ENCODE results near the gene HPS4.
A peak's percentile ranks its signal among the peaks of the same experiment; 100 is the strongest.

HPS4 gene

DNA sequence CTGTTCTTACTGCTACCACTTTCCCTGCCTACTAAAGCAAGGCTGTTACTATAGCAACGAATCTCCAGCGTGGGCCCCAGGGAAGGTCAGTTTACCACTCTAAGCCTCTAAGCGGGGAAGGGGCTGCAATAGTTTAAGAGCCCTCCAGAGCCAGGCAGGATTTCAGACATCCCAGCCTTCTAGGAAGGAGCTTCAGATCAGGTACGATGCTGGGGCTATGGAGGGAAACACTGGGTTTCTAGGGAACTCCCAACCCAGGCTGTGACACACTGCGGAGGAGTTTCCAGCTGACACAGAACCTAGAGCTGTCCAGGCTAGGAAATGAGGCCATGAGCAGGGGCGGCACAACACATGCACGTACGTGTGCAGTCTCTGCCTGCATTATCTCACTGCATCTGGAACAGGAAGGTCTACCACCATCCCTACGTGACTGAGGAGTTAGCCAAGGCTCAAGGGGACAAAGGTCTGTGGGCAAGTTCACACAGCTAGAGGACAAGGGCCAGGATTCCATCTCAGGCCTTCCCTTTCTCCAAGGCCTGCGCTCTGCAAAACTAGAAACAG lies 20.4 kb downstream of the HPS4 start:
- DNase-seq = no peak

DNA sequence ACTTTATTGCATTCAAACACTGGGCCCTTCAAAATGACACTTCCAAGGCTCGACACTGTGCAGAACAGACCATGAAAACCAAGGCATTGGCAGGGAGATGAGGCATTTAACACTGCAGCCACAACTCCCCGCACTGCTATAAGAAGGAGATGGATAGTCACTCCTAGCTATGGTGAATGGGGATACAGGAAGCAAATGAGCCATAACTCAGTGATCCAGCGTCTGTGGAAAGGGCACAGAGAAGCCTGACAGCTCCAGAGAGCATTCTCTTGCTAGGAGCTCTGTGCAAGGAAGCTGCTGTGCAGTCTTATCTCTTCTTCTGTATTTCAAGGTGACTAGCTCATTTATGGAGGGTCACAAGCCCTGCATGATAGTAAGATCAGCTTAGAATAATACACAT lies 20.9 kb downstream of the HPS4 start:
- DNase-seq = no peak

DNA sequence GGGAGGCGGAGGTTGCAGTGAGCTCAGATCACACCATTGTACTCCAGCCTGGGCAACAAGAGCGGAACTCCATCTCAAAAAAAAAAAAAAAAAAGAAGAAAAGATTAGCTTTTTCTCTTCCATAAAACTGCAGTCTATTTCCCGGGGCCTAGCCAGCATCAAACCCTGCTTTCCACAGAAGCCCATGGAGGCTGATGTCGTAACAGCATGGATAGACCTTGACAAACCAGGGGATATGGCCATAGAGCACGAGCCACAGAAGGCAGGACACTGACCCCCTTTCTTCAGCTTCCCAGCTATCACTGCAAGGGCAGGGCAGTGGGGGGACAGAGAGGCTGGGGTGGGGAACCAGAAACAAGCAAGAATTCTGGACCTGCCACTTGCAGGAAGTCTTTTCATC lies 21.5 kb downstream of the HPS4 start:
- DNase-seq = no peak

DNA sequence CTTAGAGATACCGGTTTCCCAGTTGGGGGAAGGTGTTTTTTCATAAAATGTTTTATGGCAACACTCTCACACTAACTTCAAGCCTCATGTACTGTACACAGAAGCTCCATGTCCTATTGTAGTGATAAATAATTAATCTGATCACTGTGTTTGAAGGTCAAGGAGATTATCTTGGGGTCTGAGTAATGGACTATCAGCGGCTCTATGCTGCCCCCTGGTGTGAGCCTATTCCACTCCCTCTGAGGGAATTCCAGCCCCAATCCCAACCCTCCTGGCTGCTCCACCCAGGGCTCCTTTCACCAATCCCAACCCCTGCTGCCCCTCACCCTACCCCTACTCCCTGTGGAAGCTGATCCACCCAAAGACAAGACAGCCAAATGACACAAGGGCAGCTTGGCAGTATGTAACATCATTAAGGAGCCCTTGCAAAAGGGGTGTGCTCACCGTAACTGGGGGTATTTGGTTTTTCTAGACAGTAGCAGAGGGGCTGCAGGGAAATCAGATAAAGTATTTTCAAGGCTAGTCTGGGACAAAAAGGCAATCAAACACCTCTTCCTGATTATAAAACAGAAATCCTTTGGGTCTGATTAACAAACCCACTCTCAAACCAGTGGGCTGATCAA lies 22.3 kb downstream of the HPS4 start:
- peak; percentile 24 to 33 for DNase-seq

GRCh38 chr22:26460202-26460601 lies 23.4 kb downstream of the HPS4 start:
- DNase-seq = no peak

DNA sequence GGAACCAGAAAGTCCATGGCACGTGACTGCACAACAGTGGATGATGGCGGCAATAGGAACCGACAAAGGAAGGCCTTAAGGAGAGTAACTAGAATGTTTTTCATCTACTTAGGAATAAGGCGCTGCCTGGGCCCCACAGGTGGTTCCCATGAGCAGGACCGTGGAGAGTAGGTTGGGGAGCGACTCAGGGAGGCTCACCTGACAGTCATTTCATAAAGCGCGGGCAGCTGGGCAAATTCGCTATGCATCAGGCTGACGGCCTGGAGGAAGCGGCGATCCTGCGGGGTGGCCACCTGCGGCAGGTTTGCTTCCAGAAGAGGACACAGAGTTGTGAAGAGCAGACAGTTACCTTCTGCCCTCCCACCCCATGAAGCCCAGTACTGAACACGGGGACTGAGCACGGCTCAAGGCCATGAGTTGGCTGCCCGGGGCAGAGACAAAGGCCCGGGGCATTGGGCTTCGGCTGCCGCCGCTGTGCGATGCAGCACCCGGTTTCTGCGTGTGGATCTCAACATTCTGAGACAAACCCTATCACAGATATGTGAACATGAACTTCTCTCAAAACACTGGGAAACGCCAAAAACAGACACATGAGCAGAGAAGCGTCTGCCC lies 25.8 kb downstream of the HPS4 start:
- DNase-seq = no peak

GRCh38 chr22:26453812-26454500 lies 29.6 kb downstream of the HPS4 start:
- DNase-seq = no peak

DNA sequence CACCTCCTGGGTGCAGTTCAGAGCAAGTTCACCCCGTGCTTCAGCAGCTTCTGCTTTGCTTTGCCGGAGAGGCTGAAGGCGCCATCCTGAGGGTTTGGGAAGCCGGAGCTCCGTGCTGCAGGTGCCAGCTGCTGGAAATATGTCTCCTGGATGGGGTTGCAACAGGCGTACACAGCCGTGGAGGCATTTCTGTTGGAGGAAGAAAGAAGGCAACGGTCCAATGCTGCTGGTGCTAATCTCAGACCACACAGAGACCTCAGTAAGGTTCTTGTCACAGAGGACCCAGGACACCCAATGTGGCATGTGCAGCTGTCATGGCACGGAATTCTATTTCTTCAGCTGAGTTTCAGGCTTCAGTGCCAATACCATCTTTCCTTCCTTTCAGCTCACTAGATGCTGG lies 30.4 kb downstream of the HPS4 start:
- DNase-seq = no peak

GRCh38 chr22:26452236-26453016 lies 31.2 kb downstream of the HPS4 start:
- DNase-seq = no peak

DNA sequence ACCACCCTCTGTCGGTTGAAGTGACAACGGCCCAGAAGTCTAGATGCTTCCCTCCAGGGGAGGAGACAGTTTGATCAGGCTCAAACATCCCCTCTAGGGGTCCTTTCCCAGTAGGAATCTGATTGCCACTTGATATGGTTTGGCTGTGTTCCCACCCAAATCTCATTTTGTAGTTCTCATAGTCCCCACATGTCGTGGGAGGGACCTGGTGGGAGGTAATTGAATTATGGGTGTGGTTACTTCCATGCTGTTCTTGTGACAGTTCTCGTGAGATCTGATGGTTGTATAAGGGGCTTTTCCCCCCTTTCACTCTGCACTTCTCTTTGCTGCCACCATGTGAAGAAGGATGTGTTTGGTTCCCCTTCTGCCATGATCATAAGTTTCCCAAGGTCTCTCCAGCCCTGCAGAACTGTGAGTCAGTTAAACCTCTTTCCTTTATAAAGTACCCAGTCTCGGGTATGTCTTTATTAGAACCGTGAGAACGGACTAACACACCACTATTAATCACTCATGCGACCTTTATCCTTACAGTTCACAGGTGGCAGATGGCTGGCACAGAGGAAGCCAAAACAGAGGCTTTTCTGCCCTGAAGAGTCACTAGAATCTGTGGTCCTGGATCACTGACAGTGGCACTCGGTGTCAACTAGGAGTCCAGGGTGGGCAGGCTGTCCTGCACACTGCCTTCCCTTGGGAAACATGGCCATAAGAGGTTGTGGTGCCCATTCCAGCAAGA lies 33.0 kb downstream of the HPS4 start:
- DNase-seq = no peak

DNA sequence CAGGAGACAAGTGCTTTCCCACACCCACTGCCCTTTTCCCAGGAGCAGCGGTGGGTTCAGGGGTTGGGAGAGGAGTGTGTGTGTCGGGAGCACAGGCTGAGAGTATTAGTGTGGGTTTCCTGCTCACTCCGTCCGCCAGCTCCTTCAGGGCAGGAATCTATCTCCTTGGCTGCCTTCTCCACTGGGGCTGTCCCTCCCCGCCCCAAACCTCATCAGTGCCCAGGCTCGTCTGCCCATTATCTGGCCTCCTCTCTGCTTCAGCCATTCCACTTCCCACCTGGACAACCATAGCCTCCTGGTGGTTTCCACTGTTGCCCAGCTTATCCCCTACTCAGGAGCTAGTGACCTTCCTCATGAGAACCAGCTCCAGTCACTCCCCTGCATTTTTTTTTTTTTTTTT lies 34.6 kb downstream of the HPS4 start:
- no peak for DNase-seq

GRCh38 chr22:26448334-26448733 lies 35.2 kb downstream of the HPS4 start:
- no peak for DNase-seq

DNA sequence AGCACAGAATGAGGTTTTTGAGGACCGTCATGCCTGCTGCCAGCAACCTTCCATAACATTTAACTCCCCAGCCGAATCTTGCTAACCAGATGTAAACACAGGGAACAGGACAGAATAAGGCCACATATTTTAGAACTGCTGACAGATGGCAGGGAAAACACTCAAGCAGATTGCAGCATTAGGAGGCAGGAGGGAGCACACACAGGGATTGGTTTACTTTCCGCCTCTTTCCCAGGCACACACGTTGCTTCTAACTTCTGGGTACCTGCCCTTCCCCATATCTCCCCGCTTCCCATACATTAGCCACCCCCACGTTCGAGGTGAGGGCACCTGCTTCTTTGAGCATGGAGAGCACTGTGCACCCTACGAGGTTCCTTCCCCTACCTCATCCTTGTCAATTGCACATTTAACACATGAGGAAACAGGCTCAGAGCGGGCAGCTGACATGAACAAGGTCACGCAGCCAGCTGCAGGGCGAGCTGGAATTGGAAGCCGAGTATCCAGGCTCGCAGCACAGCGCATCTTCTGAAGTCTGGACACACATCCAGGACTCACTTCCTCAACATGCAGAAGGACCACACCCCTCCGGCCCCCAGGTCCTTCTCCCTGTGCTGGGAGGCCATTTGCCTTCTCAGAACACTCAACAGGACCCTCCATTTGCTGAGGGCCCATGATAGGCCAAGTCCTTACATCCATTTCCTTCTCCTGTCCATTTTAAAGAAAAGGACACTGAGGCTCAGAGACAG lies 35.8 kb downstream of the HPS4 start:
- no peak for DNase-seq

- no peak for DNase-seq
Measured at GRCh38 chr22:26446808-26447515, 36.6 kb downstream of the HPS4 start.

DNA sequence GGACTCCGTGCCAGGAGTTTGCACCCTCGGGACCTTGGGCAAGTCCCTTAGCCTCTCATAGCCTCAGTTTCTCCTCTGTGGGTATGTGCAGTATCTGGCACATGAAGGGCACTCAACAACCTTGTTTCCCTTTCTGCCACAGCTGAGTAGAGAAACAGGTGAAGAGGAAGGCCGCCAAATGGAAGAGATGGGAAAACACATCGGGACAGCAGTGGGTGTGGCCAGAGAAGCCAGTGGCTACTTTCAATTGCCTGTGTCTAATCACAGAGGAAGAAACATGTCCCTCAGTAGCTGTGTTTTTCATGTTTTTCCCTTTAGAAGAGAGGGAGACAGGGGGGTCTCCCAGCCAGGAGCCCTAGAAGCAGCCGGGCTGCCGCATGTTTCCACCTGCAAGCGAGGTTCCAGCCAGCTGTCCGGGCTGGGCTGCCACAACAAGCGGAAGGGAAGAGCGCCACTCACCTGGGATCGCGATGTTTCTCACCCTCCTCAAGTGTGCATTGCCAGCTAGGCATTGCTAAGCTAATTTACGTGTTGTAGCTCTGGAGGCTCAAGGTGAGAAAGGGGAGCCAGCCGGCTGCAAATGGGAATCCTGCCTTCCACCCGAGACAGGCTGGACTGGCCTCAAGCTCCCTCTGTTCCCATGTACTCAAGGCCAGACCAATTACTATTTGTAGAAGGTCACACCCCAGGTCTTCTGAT lies 37.9 kb downstream of the HPS4 start:
- DNase-seq = no peak

- no peak for DNase-seq
Measured at GRCh38 chr22:26444777-26445176, 38.8 kb downstream of the HPS4 start.

- DNase-seq = no peak
Measured at GRCh38 chr22:26443901-26444690, 39.5 kb downstream of the HPS4 start.

GRCh38 chr22:26442086-26442756 lies 41.4 kb downstream of the HPS4 start:
- no peak for DNase-seq

DNA sequence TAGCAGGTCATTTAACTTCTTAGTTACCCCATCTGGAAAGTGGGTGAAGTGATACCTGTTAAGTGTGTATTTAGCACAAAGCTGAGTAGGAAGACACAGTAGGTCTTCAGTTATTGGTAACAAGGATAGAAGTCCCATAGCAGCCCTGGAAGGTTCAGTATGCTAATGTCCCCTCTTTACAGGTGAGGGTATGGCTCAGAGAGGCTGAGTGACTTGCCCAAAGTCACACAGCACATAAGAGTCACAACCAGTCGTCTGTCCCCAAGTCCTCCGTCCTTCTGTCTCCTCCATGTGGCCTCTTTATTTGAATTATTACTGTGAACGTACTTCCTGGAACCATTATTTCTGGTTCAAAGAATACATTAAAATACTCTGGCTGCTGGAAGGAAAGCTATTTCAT lies 44.0 kb downstream of the HPS4 start:
- no peak for DNase-seq

Data from stimulated activated CD4-positive, alpha-beta T cell treated with anti-CD3 and anti-CD28 coated beads, Interleukin-2, amount 100 ng/mL, for 48 hours (primary cell).